Lung (tissue), 12 donors: Measurements from ENCODE around the gene LEUTX. TPM values are rescaled to one million over a fixed set of nuclear protein-coding genes. Genes with fewer than 3 reads are reported as not detected.

Source experiments
- ATAC-seq: fragments of 200-7000 bp; cut with Tn5 transposase; one replicate; pipeline ENCODE4 v1.9.1; 2020; ENCODE audit warnings: moderate number of reproducible peaks; ENCODE audit not compliant: insufficient read depth, low FRiP score
- DNase-seq, 3 donors: peaks; one replicate each; pipeline ENCODE4 v3.0.0-alpha.2; 2013 to 2017
- H3K27ac ChIP-seq, 2 donors: one replicate each; pipeline ENCODE4 v1.5.1; 2013; ENCODE audit warnings: mild to moderate bottlenecking in 2 of 2, moderate library complexity in 2 of 2, control low read depth in 1 of 2, inconsistent platforms in 1 of 2, low read depth in 1 of 2, low read length in 1 of 2
- H3K27me3 ChIP-seq, 3 donors: one replicate each; pipeline ENCODE4 v1.5.1; 2013; ENCODE audit warnings: low read length in 2 of 3; ENCODE audit not compliant: control insufficient read depth in 3 of 3, insufficient read depth in 3 of 3
- H3K36me3 ChIP-seq, 4 donors: one replicate each; pipeline ENCODE4 v1.5.1; 2013; ENCODE audit warnings: low read length in 4 of 4, mild to moderate bottlenecking in 1 of 4, moderate library complexity in 1 of 4; ENCODE audit not compliant: control insufficient read depth in 4 of 4, insufficient read depth in 4 of 4
- H3K4me1 ChIP-seq, 5 donors: one replicate each; pipeline ENCODE4 v1.5.1; 2013; ENCODE audit warnings: low read length in 5 of 5, mild to moderate bottlenecking in 2 of 5, moderate library complexity in 1 of 5; ENCODE audit not compliant: control insufficient read depth in 5 of 5, insufficient read depth in 5 of 5
- H3K4me3 ChIP-seq: one replicate; pipeline ENCODE4 v1.5.1; 2013; ENCODE audit warnings: mild to moderate bottlenecking, control low read depth, moderate library complexity
- H3K9ac ChIP-seq, 2 donors: one replicate each; pipeline ENCODE4 v1.5.1; 2013; ENCODE audit warnings: low read length in 2 of 2, control low read depth in 1 of 2; ENCODE audit not compliant: insufficient read depth in 1 of 2
- H3K9me3 ChIP-seq, 4 donors: one replicate each; pipeline ENCODE4 v1.5.1; 2013; ENCODE audit warnings: low read length in 3 of 4, mild to moderate bottlenecking in 1 of 4, moderate library complexity in 1 of 4; ENCODE audit not compliant: control insufficient read depth in 4 of 4, insufficient read depth in 3 of 4
- CTCF ChIP-seq: IDR thresholded peaks from 2 replicates; pipeline ENCODE4 v1.5.1; 2012; ENCODE audit warnings: mild to moderate bottlenecking; ENCODE audit errors: control extremely low read depth, extremely low read depth
- WGBS, 2 donors: extraction: QIAGEN DNeasy Blood & Tissue Kit; methylation state at CpG; one replicate each; pipeline ENCODE4 v1.1.7; 2013; 5-methylcytosine and 5-hydroxymethylcytosine counted together
- polyA plus RNA-seq, 2 donors: library from polyadenylated mRNA; stranded (reverse); fragments of 200-250 nt; gene quantifications; one replicate each; pipeline ENCODE4 v1.2.1, GENCODE V29; 2013
- total RNA-seq, 2 donors: library from RNA; depleted of rRNA in 1 of 2; stranded (reverse); fragments of >200 nt in 1 of 2; gene quantifications; one replicate each; pipeline ENCODE4 v1.2.1, GENCODE V29; 2014 to 2021
- donor health status: control.
- donor health status: control.
- donor health status: Bipolar disorder and iron deficiency.
- donor health status: healthy.
- donor health status: DM: yes; HTN: yes; CAD: no.

LEUTX gene
- total and polyA plus RNA-seq, 4 donors: not detected

- TF ChIP-seq CTCF: no peak
- no peak overlapping the region for H3K27ac ChIP-seq
- no peak overlapping the region for H3K9ac ChIP-seq
- H3K36me3 ChIP-seq: no peaks in the 10 kb centered on the region
- no peaks in the 10 kb centered on the region for H3K27me3 ChIP-seq
- no peak overlapping the region for H3K4me3 ChIP-seq
- DNase-seq (no peak), ATAC-seq (no peak)
- 88 to 91% methylated on average over 3 of the region's 3 CpGs for WGBS, 2 donors
- H3K4me1 ChIP-seq: no peaks in the 10 kb centered on the region
- H3K9me3 ChIP-seq: no peaks in the 10 kb centered on the region
Measured at GRCh38 chr19:39780894-39781293, 2.2 kb downstream of the LEUTX start.

- H3K4me1 ChIP-seq: no peaks in the 10 kb centered on the region
- H3K27me3 ChIP-seq: no peaks in the 10 kb centered on the region
- ATAC-seq (no peak), DNase-seq (no peak)
- no peak overlapping the region for H3K4me3 ChIP-seq
- H3K9me3 ChIP-seq: peaks cover 0 to 6% (median 0%) of the 10 kb centered on the region in 4 donors
- no peak for TF ChIP-seq CTCF
- H3K9ac ChIP-seq: no peak overlapping the region
- H3K36me3 ChIP-seq: no peaks in the 10 kb centered on the region
- H3K27ac ChIP-seq: no peak overlapping the region
Measured at GRCh38 chr19:39788244-39788643, 9.6 kb downstream of the LEUTX start.

- no peak overlapping the region for H3K9ac ChIP-seq
- WGBS, 2 donors: 1% methylated on average over 17 of the region's 17 CpGs
- ATAC-seq (peak; percentile 93), DNase-seq (peak; percentile 75 to 79 (median 79))
- H3K27me3 ChIP-seq: peaks cover 0 to 9% (median 0%) of the 10 kb centered on the region in 3 donors
- H3K9me3 ChIP-seq: peaks cover 0 to 1% (median 0%) of the 10 kb centered on the region in 4 donors
- peak overlapping the region; percentile 11 for H3K4me3 ChIP-seq
- peak; percentile 72 for TF ChIP-seq CTCF
- H3K4me1 ChIP-seq: no peaks in the 10 kb centered on the region
- H3K36me3 ChIP-seq: no peaks in the 10 kb centered on the region
- no peak overlapping the region for H3K27ac ChIP-seq
Measured at GRCh38 chr19:39792999-39793546, 14.4 kb downstream of the LEUTX start.

- WGBS, 2 donors: 45 to 59% methylated on average over 5 of the region's 5 CpGs
- ATAC-seq (no peak), DNase-seq (no peak)
- Histone ChIP-seq H3K27ac (no peak overlapping the region), H3K4me3 (no peak overlapping the region), H3K36me3 (no peaks in the 10 kb centered on the region), H3K27me3 (peaks cover 0 to 9% (median 0%) of the 10 kb centered on the region in 3 donors), H3K4me1 (no peaks in the 10 kb centered on the region), H3K9ac (no peak overlapping the region), H3K9me3 (peaks cover 0 to 1% (median 0%) of the 10 kb centered on the region in 4 donors)
- TF ChIP-seq CTCF: no peak
Measured at GRCh38 chr19:39795001-39795400, 16.3 kb downstream of the LEUTX start.
